Measurements from ENCODE around the gene PPP2R2B. TPM values are rescaled to one million over a fixed set of nuclear protein-coding genes. Genes with fewer than 3 reads are reported as not detected.

PPP2R2B gene
- total RNA-seq, 1 donor from 2014 or later, result 10.0 TPM

- TF ChIP-seq CTCF (IDR thresholded peaks at IDR 0.05), result no peak
- H3K36me3 ChIP-seq, result no peaks in the 10 kb centered on the region
- intact Hi-C loops (cut with DNase I), result no loop called here
- H3K27me3 ChIP-seq, result no peaks in the 10 kb centered on the region
- H3K4me3 ChIP-seq, result no peak overlapping the region
- no peak overlapping the region for H3K27ac ChIP-seq
- no peaks in the 10 kb centered on the region for H3K4me1 ChIP-seq
- H3K9me3 ChIP-seq, result no peaks in the 10 kb centered on the region
- no peak for DNase-seq (ENCODE audit: low spot score in 2 of 2)
Observed at GRCh38 chr5:146889169-146889568, 10.6 kb upstream of the PPP2R2B start.

GRCh38 chr5:146888351-146888978, 9.9 kb upstream of the PPP2R2B start:
- DNase-seq (ENCODE audit: low spot score in 2 of 2), result no peak
- H3K27me3 ChIP-seq, result no peaks in the 10 kb centered on the region
- no peak for TF ChIP-seq CTCF (IDR thresholded peaks at IDR 0.05)
- H3K4me1 ChIP-seq, result no peaks in the 10 kb centered on the region
- H3K9me3 ChIP-seq, result no peaks in the 10 kb centered on the region
- H3K36me3 ChIP-seq, result no peaks in the 10 kb centered on the region
- no peak overlapping the region for H3K27ac ChIP-seq
- no peak overlapping the region for H3K4me3 ChIP-seq
- intact Hi-C loops (cut with DNase I), result no loop called here

GRCh38 chr5:146884066-146884626, 5.6 kb upstream of the PPP2R2B start:
- H3K4me1 ChIP-seq, result no peaks in the 10 kb centered on the region
- no peak overlapping the region for H3K27ac ChIP-seq
- intact Hi-C loops (cut with DNase I), result no loop called here
- H3K36me3 ChIP-seq, result no peaks in the 10 kb centered on the region
- TF ChIP-seq CTCF (IDR thresholded peaks at IDR 0.05), result no peak
- DNase-seq (ENCODE audit: low spot score in 2 of 2), result no peak
- no peak overlapping the region for H3K4me3 ChIP-seq
- no peaks in the 10 kb centered on the region for H3K9me3 ChIP-seq
- no peaks in the 10 kb centered on the region for H3K27me3 ChIP-seq

- intact Hi-C loops (cut with DNase I), result no loop called here
- no peak for DNase-seq (ENCODE audit: low spot score in 2 of 2)
- Histone ChIP-seq H3K36me3 (no peaks in the 10 kb centered on the region), H3K4me1 (no peaks in the 10 kb centered on the region), H3K4me3 (no peak overlapping the region), H3K27ac (no peak overlapping the region), H3K27me3 (no peaks in the 10 kb centered on the region), H3K9me3 (no peaks in the 10 kb centered on the region)
- no peak for TF ChIP-seq CTCF (IDR thresholded peaks at IDR 0.05)
Observed at GRCh38 chr5:146883511-146883910, 5.0 kb upstream of the PPP2R2B start.

GRCh38 chr5:146880966-146881365, 2.4 kb upstream of the PPP2R2B start:
- H3K9me3 ChIP-seq, result no peaks in the 10 kb centered on the region
- H3K27me3 ChIP-seq, result no peaks in the 10 kb centered on the region
- DNase-seq (ENCODE audit: low spot score in 2 of 2), result no peak
- H3K27ac ChIP-seq, result no peak overlapping the region
- H3K4me1 ChIP-seq, result peaks cover 0 to 9% of the 10 kb centered on the region in 2 donors
- no peak overlapping the region for H3K4me3 ChIP-seq
- H3K36me3 ChIP-seq, result no peaks in the 10 kb centered on the region
- intact Hi-C loops (cut with DNase I), result no loop called here
- no peak for TF ChIP-seq CTCF (IDR thresholded peaks at IDR 0.05)

Data from ascending aorta (tissue), 2 donors.